Neural progenitor cell (in vitro differentiated cells): ENCODE data around the gene TAGLN3. TPM values are rescaled to one million over a fixed set of nuclear protein-coding genes. Genes with fewer than 3 reads are reported as not detected.
A peak's percentile ranks its signal among the peaks of the same experiment; 100 is the strongest.

Experiments
- DNase-seq: peaks from one replicate; pipeline ENCODE4 v3.0.0-alpha.2; 2016; ENCODE audit warnings: low spot score
- H2AFZ ChIP-seq: fragments of 200-600 bp; sonication (generic); replicated peaks from 2 replicates; pipeline ENCODE4 v1.6.1; 2016; ENCODE audit warnings: antibody characterized with exemption
- H3F3A ChIP-seq: fragments of 200-600 bp; sonication (generic); 2 replicates; pipeline ENCODE4 v1.6.1; 2016; ENCODE audit warnings: antibody characterized with exemption, low read depth
- H3K27ac ChIP-seq: fragments of 200-600 bp; sonication (generic); 2 replicates; pipeline ENCODE4 v1.5.1; 2016; ENCODE audit warnings: mild to moderate bottlenecking
- H3K27me3 ChIP-seq: fragments of 200-600 bp; sonication (generic); 2 replicates; pipeline ENCODE4 v1.6.1; 2016; ENCODE audit warnings: mild to moderate bottlenecking, moderate library complexity
- H3K36me3 ChIP-seq: fragments of 200-600 bp; sonication (generic); 2 replicates; pipeline ENCODE4 v1.5.1; 2016
- H3K4me1 ChIP-seq: fragments of 200-600 bp; sonication (generic); 2 replicates; pipeline ENCODE4 v1.6.1; 2016; ENCODE audit warnings: mixed run types
- H3K4me2 ChIP-seq: fragments of 200-600 bp; sonication (generic); 2 replicates; pipeline ENCODE4 v1.6.1; 2016
- H3K4me3 ChIP-seq: fragments of 200-600 bp; sonication (generic); 2 replicates; pipeline ENCODE4 v1.5.1; 2016
- H3K79me2 ChIP-seq: fragments of 200-600 bp; sonication (generic); 2 replicates; pipeline ENCODE4 v1.6.1; 2016; ENCODE audit warnings: low read depth
- H3K9ac ChIP-seq: fragments of 200-600 bp; sonication (generic); 2 replicates; pipeline ENCODE4 v1.6.1; 2016
- H3K9me3 ChIP-seq: fragments of 200-600 bp; sonication (generic); 2 replicates; pipeline ENCODE4 v1.5.1; 2016; ENCODE audit warnings: low read depth
- H4K20me1 ChIP-seq: fragments of 200-600 bp; sonication (generic); 2 replicates; pipeline ENCODE4 v1.6.1; 2016; ENCODE audit warnings: low read depth
- H3K27ac Mint-ChIP-seq: 3 replicates; pipeline ENCODE4 v1.8.0; 2021; ENCODE audit warnings: mixed read lengths
- H3K27me3 Mint-ChIP-seq: 2 replicates; pipeline ENCODE4 v1.8.0; 2022; ENCODE audit warnings: low read depth, mild to moderate bottlenecking, inconsistent platforms, moderate library complexity, mixed read lengths; ENCODE audit not compliant: insufficient read depth
- H3K36me3 Mint-ChIP-seq: 3 replicates; pipeline ENCODE4 v1.8.0; 2021; ENCODE audit warnings: mixed read lengths
- H3K4me1 Mint-ChIP-seq: 3 replicates; pipeline ENCODE4 v1.8.0; 2021; ENCODE audit warnings: mixed read lengths
- H3K4me3 Mint-ChIP-seq: 3 replicates; pipeline ENCODE4 v1.8.0; 2021; ENCODE audit warnings: mild to moderate bottlenecking, moderate library complexity, mixed read lengths
- H3K9me3 Mint-ChIP-seq: 3 replicates; pipeline ENCODE4 v1.8.0; 2020; ENCODE audit warnings: mixed read lengths
- EZH2 ChIP-seq: fragments of 200-600 bp; sonication (generic); IDR thresholded peaks from 2 replicates; pipeline ENCODE4 v1.6.1; 2017; ENCODE audit warnings: antibody characterized with exemption, mild to moderate bottlenecking, moderate library complexity
- EZH2phosphoT487 ChIP-seq: fragments of 200-600 bp; sonication (generic); IDR thresholded peaks from 2 replicates; pipeline ENCODE4 v1.6.1; 2017; ENCODE audit warnings: antibody characterized with exemption
- total RNA-seq: library from RNA; depleted of rRNA; stranded (reverse); fragments of >200 nt; gene quantifications from 2 replicates; pipeline ENCODE4 v1.2.3, GENCODE V29; 2015; ENCODE audit warnings: low replicate concordance
- TF ChIP-seq, protein P1 (sequence below): fragments of 200-600 bp; sonication (generic); IDR thresholded peaks from 2 replicates; pipeline ENCODE4 v1.5.1; 2017; ENCODE audit warnings: antibody characterized with exemption, mild to moderate bottlenecking

Gene TAGLN3
- total RNA-seq, 1 donor from 2014 or later, result 46.6 TPM

DNA sequence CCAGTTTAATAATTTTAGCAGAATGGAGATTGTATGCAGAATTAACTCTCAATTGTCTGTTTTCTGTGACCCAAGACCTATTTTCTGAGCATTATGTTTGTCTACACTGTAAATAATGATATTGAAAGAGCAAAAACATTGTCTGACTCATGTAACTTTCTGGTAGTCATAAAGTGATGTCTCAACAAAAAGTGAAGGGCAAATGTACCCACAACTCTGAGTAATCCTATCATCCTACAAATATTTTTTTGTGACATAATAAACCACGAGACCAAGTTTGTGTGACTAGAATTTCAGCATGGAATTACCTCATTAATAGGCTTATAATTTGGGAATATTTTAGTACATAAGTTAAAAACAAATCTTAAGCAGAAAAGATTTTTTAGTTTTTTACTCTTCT lies 35.3 kb upstream of the TAGLN3 start:
- TF ChIP-seq, protein P1, sequence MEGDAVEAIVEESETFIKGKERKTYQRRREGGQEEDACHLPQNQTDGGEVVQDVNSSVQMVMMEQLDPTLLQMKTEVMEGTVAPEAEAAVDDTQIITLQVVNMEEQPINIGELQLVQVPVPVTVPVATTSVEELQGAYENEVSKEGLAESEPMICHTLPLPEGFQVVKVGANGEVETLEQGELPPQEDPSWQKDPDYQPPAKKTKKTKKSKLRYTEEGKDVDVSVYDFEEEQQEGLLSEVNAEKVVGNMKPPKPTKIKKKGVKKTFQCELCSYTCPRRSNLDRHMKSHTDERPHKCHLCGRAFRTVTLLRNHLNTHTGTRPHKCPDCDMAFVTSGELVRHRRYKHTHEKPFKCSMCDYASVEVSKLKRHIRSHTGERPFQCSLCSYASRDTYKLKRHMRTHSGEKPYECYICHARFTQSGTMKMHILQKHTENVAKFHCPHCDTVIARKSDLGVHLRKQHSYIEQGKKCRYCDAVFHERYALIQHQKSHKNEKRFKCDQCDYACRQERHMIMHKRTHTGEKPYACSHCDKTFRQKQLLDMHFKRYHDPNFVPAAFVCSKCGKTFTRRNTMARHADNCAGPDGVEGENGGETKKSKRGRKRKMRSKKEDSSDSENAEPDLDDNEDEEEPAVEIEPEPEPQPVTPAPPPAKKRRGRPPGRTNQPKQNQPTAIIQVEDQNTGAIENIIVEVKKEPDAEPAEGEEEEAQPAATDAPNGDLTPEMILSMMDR, result no peak
- no peak for TF ChIP-seq EZH2phosphoT487
- no peak for TF ChIP-seq EZH2
- H3K27ac ChIP-seq, result no peak overlapping the region
- no peak overlapping the region for H3K9ac ChIP-seq
- no peak overlapping the region for H3K4me2 ChIP-seq
- no peaks in the 10 kb centered on the region for H4K20me1 ChIP-seq
- DNase-seq, result no peak
- no peaks in the 10 kb centered on the region for H3K36me3 ChIP-seq
- no peak overlapping the region for H3K27ac Mint-ChIP-seq
- H3K36me3 Mint-ChIP-seq, result peaks cover 14% of the 10 kb centered on the region
- H3K9me3 ChIP-seq, result no peaks in the 10 kb centered on the region
- H3K4me3 Mint-ChIP-seq, result no peak overlapping the region
- peaks cover 21% of the 10 kb centered on the region for H3K4me1 ChIP-seq
- H3K27me3 Mint-ChIP-seq, result no peaks in the 10 kb centered on the region
- no peaks in the 10 kb centered on the region for H3K9me3 Mint-ChIP-seq
- no peaks in the 10 kb centered on the region for H3K79me2 ChIP-seq
- H3F3A ChIP-seq, result peaks cover 12% of the 10 kb centered on the region
- H3K4me3 ChIP-seq, result no peak overlapping the region
- H3K4me1 Mint-ChIP-seq, result peaks cover 34% of the 10 kb centered on the region
- no peaks in the 10 kb centered on the region for H3K27me3 ChIP-seq
- no peak overlapping the region for H2AFZ ChIP-seq

DNA sequence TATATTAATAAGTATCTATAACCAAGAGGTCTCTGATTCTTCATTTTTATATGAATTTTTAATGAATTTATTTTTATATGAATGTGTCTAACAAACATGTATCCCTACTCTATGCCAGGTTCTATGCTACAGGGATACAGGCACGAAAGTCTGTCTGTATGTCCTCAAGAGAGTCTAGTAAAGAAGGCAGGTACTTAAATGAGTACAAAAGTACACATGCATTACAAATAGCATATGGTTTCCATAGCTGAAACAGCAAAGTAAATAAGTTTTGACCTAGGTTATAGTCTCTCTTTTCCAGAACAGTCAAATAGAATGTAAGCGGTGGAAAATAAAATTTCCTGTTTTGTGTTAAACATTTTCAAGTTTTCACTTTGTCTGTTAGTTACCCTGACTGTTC lies 33.2 kb upstream of the TAGLN3 start:
- Histone ChIP-seq H3K4me2 (no peak overlapping the region), H3K4me3 (no peak overlapping the region), H3K27me3 (no peaks in the 10 kb centered on the region), H2AFZ (no peak overlapping the region), H3K79me2 (no peaks in the 10 kb centered on the region), H3K9ac (no peak overlapping the region), H4K20me1 (no peaks in the 10 kb centered on the region), H3F3A (peaks cover 12% of the 10 kb centered on the region), H3K36me3 (no peaks in the 10 kb centered on the region), H3K4me1 (peaks cover 12% of the 10 kb centered on the region), H3K27ac (no peak overlapping the region), H3K9me3 (no peaks in the 10 kb centered on the region)
- TF ChIP-seq EZH2, result no peak
- TF ChIP-seq EZH2phosphoT487, result no peak
- TF ChIP-seq, protein P1, result no peak
- Mint-ChIP-seq H3K27ac (no peak overlapping the region), H3K9me3 (no peaks in the 10 kb centered on the region), H3K27me3 (no peaks in the 10 kb centered on the region), H3K4me3 (no peak overlapping the region), H3K36me3 (peaks cover 14% of the 10 kb centered on the region), H3K4me1 (peaks cover 23% of the 10 kb centered on the region)
- no peak for DNase-seq

DNA sequence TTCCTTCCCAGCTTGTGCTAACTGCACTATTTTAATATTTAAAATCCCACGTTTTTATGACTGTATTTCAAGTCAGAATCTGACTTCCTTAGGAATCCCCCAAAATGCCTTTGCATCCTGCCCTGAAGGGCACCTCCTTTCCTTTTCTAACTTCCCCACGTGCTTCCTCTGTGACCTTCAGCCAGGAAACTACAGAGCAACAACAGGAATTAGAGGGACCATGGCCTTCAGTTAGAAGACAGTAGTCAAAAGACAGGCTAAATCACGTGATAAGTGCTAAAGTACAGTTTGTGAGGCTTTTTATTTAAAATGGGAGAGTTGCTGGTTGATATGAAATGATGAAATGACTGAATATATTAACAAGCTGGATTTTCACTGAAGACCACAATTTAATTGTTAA lies 31.7 kb upstream of the TAGLN3 start:
- H2AFZ ChIP-seq, result no peak overlapping the region
- Mint-ChIP-seq H3K4me3 (no peak overlapping the region), H3K27ac (peak overlapping the region; percentile 16), H3K4me1 (peaks cover 24% of the 10 kb centered on the region), H3K36me3 (peaks cover 14% of the 10 kb centered on the region), H3K9me3 (no peaks in the 10 kb centered on the region), H3K27me3 (no peaks in the 10 kb centered on the region)
- H3K9ac ChIP-seq, result no peak overlapping the region
- TF ChIP-seq, protein P1, result no peak
- TF ChIP-seq EZH2 (no peak), EZH2phosphoT487 (no peak)
- H3K79me2 ChIP-seq, result no peaks in the 10 kb centered on the region
- H4K20me1 ChIP-seq, result no peaks in the 10 kb centered on the region
- H3K36me3 ChIP-seq, result no peaks in the 10 kb centered on the region
- H3K27me3 ChIP-seq, result no peaks in the 10 kb centered on the region
- H3K9me3 ChIP-seq, result no peaks in the 10 kb centered on the region
- H3K4me2 ChIP-seq, result no peak overlapping the region
- H3K27ac ChIP-seq, result no peak overlapping the region
- peaks cover 2% of the 10 kb centered on the region for H3F3A ChIP-seq
- H3K4me3 ChIP-seq, result no peak overlapping the region
- peaks cover 3% of the 10 kb centered on the region for H3K4me1 ChIP-seq
- no peak for DNase-seq
